Stimulated activated CD4-positive, alpha-beta T cell treated with anti-CD3 and anti-CD28 coated beads, Interleukin-4, amount 100 ng/mL, for 1 hour (primary cell): ENCODE data around the gene ANXA7.

Experiments used
- DNase-seq: peaks from one replicate; pipeline ENCODE4 v3.0.0-alpha.2; 2020

ANXA7 gene

DNA sequence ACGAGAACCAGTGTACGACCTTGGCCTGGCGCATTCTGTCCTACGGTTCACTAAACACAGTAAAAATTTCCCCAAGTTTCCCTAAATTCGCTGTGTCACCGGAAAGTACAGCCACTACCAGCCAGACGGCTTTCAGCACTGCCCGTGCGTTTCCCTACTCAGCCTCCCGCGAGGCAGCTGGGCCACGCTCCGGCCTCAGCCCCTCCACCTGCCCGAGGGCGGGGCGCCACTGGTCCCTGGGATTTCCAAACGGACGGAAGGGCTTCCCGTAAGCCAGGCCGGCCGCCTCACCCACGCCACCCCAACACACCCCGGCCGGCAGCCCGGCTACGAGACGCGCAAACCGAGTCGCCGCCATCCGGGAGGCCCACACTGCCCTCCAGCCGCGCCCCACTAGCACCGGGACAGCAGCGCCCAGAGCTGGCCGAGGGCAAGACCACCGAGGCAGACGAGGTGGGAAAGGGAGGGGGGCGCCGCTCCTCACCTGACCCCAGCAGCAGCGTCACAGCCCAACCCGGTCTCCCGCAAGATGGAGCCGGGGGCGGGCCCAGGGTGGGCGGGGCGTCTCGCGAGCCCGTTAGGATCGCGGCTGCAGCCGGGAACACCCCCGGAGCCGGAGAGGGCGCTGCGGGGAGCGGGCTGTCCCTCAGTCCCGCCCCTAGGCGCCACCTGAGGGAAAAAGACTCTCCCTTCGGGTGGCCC, at the start of gene ANXA7:
Gene ANXA7, minus strand, starts transcription at position 531 of the 702 bp plus-strand sequence. CDS start 13,202 bp downstream, outside the sequence.
- DNase-seq: peak; percentile 97

GRCh38 chr10:73460897-73461296, 47.0 kb upstream of the ANXA7 start:
- DNase-seq: no peak

DNA sequence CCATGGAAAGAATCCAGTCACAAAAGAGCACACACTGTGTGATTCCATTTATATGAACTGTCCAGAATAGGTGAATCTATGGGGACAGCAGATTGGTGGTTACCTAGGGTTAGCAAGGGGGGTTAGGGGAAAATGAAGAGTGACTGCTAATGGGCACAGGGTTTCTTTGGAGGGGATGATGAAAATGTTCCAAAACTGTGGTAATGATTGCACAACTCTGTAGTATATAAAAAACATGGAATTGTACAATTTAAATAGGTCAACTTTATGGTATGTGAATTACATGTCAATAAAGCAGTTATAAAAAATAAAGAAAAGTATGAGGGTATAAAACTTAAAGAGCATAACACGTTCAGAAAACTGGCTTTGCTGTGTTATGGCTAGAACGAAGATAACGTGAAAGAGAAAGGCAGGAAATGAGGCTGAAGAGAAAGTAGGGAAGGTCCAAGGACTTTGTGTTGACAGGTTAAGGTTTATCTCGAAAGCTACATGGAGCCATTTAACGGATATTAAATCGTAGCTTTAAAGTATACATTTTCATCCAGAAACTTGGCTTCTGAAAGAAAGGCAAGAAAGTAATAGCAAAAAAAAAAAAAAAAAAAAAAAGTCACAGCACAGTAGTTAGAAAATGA, 45.9 kb upstream of the ANXA7 start:
- no peak for DNase-seq

DNA sequence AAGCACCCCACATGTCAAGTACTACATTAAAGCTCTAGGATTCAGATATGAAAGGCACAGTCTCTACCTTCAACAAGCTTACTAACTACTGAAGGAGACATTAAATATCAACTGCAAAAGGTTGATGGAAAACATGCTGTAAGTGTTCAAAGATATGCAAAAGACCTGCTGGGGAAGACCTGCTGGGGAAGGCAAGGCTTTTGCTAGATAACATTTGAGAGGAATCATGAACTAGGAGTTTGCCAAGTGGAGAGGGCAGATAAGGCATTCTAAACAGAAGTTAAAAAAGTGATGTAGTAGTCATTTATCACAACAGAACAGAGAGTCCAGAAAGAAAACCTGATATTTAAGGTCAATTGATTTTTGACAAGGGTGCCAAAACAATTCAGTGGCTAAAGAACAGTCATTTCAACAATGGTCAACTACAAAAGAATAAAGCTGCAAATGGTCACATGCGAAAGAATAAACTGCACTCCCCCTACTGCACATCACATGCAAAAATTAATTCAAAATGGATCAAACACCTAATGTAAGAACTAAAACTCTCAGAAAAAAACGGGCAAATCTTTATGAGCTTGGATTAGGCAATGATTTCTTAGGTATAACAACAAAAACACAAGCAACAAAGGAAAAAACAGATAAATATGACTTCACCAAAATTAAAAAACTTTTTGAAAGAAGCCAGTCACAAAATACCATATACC, 42.5 kb upstream of the ANXA7 start:
- no peak for DNase-seq

GRCh38 chr10:73449113-73449512, 35.3 kb upstream of the ANXA7 start:
- no peak for DNase-seq

GRCh38 chr10:73448384-73448783, 34.5 kb upstream of the ANXA7 start:
- DNase-seq: no peak

GRCh38 chr10:73446926-73447325, 33.1 kb upstream of the ANXA7 start:
- DNase-seq: no peak

DNA sequence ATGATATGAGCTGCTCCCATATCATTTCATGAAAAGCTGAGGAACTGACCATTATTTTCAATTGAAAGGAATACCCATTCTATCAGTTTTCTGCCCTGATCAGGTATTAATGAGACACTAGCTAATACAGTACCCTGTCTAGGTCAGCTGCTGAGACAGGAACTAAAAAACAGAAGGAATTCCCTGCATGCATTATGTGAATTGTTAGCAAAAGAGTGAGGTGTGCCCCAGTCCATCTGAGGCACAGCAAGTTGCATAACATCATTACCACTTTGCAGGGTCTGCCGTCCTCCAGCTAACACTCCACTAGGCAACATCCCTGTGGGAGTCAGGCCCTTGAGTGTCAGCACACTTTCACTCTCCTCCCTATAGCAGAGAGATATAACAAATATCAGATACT, 30.6 kb upstream of the ANXA7 start:
- DNase-seq: no peak

DNA sequence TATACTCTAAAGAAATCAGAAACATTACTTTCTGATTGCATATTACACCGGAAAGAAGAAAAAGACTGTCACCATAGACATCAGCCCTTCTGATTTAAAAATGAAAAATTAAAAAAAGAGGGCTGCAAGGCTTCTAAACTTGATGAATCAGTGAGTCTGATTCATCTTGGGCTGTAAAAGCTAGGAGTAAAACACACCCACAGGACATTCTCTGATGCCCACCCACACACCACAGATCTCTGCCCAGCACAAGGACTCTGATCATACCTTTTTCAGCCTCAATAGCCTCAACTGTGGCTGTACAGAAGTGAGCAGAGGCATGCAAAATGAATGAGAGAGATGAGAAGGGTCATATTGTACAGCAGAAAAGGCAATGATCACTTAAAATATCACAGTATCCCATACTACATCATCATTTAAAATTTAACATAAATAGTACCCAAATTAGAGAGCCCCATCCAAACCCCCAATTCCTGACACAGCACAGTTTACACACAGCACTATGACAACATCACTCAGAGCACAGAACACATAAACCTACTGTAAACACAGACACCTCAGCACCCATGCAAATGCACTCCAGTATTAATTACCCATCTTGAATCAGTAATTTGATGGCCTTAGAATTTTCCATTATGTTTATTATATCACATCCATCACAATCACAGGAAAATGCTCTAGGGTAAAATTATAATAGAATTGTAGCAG, 25.9 kb upstream of the ANXA7 start:
- DNase-seq: no peak

- no peak for DNase-seq
Observed at GRCh38 chr10:73439055-73439454, 25.2 kb upstream of the ANXA7 start.

DNA sequence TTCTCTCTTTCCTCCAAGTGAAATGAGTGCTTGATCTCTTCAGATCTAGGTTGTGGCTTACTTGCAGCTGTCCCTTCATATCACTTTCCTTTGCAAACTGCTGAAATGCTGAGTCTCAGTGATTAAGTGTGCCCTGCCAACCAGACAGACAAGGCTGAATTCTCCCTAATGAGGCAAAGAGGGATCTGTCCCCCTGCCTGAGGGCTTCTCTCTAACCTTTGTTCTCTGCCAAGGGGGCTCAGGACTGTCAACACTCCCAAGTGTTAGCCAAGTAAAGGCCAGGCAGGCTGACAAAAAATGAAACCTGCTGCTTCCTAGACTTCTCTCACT, 19.6 kb upstream of the ANXA7 start, which contains the start of gene MSS51:
Gene MSS51, minus strand, starts transcription at position 24 of the 330 bp plus-strand sequence. CDS start 5,277 bp downstream, outside the sequence.
- no peak for DNase-seq

DNA sequence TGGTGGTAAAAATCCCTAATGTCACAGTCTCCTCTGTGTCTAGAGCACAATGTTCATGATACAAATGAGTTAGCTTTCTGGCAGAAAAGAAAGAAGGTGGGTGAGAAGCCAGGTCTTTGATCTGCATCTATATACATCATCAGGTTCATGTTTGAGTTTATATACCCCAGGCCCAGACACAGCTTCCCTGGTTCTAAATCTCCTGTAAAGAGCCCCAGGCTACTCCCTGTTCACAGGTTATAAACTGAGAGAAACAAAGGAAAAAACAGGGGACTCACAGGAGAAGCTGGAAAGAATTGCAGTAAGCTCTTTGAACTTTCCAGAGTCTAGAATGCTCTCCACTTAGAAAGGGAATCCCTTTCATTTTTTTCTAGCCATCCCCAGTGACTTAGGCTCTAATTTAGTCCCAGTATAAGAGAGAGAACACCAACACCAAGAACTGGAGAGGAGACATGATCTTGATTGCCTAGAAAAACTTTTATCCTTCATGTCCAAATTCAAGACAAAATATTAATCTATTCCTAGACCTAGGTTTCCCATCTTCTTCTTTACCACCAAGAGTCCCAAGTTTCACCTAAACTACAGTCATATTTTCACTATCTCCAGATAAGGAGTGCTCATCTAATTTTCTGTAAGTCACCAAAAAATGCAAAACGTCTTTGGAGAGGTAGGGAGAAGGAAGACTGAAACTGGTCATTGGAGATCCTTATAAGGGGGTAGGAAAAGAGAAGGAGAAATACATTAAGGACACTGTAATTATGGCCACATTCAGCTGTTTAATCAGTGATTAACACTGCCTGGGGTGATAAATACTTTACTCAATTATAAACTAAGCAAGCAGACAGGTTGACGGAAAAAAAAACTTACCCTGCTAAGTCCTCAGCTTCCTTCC, 19.0 kb upstream of the ANXA7 start:
- DNase-seq: no peak

GRCh38 chr10:73426318-73426717, 12.5 kb upstream of the ANXA7 start:
- DNase-seq: no peak

- no peak for DNase-seq
Observed at GRCh38 chr10:73424478-73424877, 10.6 kb upstream of the ANXA7 start.

DNA sequence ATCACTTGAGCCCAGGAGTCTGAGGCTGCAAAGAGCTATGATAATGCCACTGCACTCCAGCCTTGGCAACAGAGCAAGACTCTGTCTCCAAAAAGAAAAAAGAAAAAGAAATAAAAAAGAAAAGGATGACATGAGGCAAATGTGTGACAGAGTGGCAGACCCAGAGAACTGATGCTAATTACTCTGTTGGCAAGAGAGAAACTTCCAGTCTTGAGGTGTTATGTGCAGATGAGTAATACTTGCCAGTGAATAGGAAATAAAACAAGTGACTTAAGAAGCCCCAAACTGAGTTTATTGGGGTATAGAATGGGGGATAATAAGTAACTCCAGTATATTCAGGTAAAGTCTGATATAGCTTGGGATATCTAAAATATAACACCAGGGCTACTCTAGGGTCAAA, 9.5 kb upstream of the ANXA7 start:
- no peak for DNase-seq

DNA sequence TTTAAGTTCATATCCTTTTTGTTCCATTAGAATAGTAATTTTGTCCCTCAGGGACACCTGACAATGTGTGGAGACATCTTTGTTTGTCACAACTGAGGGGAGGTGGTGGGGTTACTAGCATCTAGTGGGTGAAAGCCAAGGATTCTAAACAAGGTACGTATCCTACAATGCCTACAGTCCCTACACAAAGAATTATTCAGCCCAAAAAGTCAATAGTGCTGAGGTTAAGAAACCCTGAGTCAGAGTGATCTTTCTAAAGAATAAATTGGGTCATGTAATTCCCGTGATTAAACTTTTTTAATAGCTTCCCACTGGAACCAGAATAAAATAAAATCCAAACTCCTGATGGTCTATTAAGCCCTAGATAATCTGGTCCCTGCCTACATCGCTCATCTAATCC, 2.7 kb upstream of the ANXA7 start:
- DNase-seq: no peak

DNA sequence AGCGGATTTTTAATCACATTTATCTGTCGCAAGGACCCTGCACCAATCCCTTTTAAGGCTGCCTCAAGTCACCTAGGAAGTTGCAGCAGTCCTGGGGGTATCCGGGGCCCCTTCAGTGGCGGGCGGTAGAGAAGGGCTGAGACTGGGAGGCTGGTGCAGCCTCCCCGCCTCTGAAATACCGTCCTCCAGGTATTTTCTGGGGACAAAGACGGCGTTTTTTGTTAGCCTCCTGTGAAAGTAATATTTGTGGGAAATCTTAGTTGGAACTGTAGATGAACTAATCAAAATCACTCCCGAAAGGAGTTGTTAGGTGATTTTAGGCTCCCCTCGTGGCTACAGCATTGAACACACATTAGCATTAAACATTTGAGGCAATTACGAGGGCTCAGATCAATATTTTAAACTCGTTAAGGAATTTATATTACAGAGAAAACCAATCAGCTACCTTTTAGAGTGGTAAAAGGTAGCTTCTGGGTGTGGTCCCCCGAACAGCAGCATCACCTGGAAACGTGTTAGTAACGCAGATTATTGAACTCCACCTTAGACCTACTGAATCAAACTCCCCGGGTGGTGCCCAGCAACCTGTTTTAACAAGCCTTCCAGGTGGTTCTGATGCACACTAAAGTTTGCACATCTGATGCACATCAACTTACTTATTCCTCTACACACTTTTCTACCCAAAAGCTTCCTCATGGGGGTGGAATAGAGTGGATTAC, 530 bp upstream of the ANXA7 start:
- no peak for DNase-seq

DNA sequence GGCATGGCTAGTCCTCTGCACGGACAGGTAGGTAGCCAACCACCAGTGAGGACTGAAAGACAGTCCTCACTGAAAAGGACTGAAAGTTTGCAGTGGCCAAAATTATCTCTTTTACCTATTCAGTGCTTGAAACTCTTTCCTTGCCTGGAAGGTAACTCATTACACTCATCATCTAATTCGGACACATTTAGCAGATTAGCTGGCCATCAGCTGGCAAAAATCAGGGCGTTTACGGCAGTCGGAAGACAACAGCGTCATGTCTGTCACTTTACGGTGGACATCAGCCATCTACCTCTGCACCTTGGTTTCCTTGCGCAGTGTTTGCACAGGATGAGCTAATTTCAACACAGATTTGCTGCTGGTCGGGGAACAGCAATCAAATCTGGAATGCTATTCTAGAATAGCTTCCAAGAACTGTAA, 740 bp downstream of the ANXA7 start:
- no peak for DNase-seq

- no peak for DNase-seq
Observed at GRCh38 chr10:73410897-73411296, 3.0 kb downstream of the ANXA7 start.

DNA sequence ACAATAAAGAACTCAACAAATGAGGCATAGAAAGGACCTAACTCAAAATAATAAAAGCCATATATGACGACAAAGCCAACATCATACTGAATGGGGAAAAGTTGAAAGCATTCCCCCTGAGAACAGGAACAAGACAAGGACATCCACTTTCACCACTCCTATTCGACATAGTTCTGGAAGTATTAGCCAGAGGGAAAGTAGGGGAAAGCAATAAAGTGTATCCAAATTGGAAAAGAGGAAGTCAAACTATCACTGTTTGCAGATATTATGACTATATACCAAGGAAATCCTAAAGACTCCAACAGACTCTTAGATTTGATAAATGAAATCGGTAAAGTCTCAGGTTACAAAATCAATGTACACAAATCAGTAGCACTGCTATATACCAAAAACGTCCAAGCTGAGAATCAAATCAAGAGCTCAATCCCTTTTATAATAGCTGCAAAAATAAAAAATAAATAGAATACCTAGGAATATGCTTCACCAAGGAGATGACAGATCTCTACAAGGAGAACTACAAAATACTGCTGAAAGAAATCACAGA, 4.8 kb downstream of the ANXA7 start:
- DNase-seq: no peak

DNA sequence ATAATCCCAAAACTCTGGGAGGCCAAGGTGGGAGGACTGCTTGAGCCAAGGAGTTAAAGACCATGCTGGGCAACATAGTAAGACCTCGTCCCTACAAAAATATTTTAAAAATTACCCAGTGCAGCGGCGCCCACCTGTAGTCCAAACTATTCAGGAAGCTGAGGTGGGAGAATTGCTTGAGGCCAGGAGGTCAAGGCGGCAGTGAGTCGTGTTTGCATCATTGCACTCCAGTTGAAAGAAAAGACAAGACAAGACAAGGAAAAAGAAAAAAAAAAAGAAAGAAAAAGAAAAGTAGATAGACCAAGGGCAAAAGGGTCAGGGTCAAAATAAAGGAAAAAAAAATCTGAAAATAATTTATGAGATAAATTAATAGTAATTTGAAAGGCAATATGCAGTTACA, 5.8 kb downstream of the ANXA7 start:
- DNase-seq: no peak
